Mucosa of rectum (tissue), 2 donors: ENCODE measurements around the gene PDS5A.

Experiments
- H3K27ac ChIP-seq, 2 donors: one replicate each; pipeline ENCODE4 v1.7.0; 2013; ENCODE audit warnings: inconsistent platforms in 2 of 2, low read depth in 2 of 2, low read length in 2 of 2
- H3K27me3 ChIP-seq, 2 donors: one replicate each; pipeline ENCODE4 v1.7.0; 2013; ENCODE audit warnings: low read length in 2 of 2; ENCODE audit not compliant: control insufficient read depth in 2 of 2, insufficient read depth in 2 of 2
- H3K36me3 ChIP-seq, 2 donors: one replicate each; pipeline ENCODE4 v1.7.0; 2013; ENCODE audit warnings: low read length in 2 of 2; ENCODE audit not compliant: control insufficient read depth in 2 of 2, insufficient read depth in 2 of 2
- H3K4me1 ChIP-seq, 2 donors: one replicate each; pipeline ENCODE4 v1.7.0; 2013; ENCODE audit warnings: low read length in 2 of 2, mild to moderate bottlenecking in 1 of 2; ENCODE audit not compliant: control insufficient read depth in 2 of 2, insufficient read depth in 2 of 2
- H3K4me3 ChIP-seq, 2 donors: one replicate each; pipeline ENCODE4 v1.7.0; 2013; ENCODE audit warnings: low read length in 2 of 2
- H3K9ac ChIP-seq, 2 donors: one replicate each; pipeline ENCODE4 v1.7.0; 2013; ENCODE audit warnings: low read length in 2 of 2, low read depth in 1 of 2, mild to moderate bottlenecking in 1 of 2
- H3K9me3 ChIP-seq, 2 donors: one replicate each; pipeline ENCODE4 v1.7.0; 2013; ENCODE audit warnings: low read length in 2 of 2; ENCODE audit not compliant: control insufficient read depth in 2 of 2
- donor health status: healthy.
- donor health status: Normal muscosa, but diverticular disease.

PDS5A gene

GRCh38 chr4:39877971-39878370 lies 99.7 kb downstream of the PDS5A start:
- Histone ChIP-seq H3K4me1 (no peaks in the 10 kb centered on the region), H3K36me3 (peaks cover 33 to 37% of the 10 kb centered on the region in 2 donors), H3K27ac (no peak overlapping the region), H3K9me3 (no peaks in the 10 kb centered on the region), H3K4me3 (no peak overlapping the region), H3K9ac (no peak overlapping the region), H3K27me3 (no peaks in the 10 kb centered on the region)

- Histone ChIP-seq H3K9ac (no peak overlapping the region), H3K9me3 (no peaks in the 10 kb centered on the region), H3K27ac (no peak overlapping the region), H3K27me3 (no peaks in the 10 kb centered on the region), H3K4me1 (no peaks in the 10 kb centered on the region), H3K36me3 (peaks cover 28 to 51% of the 10 kb centered on the region in 2 donors), H3K4me3 (no peak overlapping the region)
Measured at GRCh38 chr4:39873823-39874222, 103.9 kb downstream of the PDS5A start.

- Histone ChIP-seq H3K36me3 (peaks cover 28 to 54% of the 10 kb centered on the region in 2 donors), H3K4me3 (no peak overlapping the region), H3K9me3 (no peaks in the 10 kb centered on the region)
Measured at GRCh38 chr4:39865280-39865679, 112.4 kb downstream of the PDS5A start.

GRCh38 chr4:39864391-39864790 lies 113.3 kb downstream of the PDS5A start:
- no peak overlapping the region for H3K9ac ChIP-seq
- H3K4me1 ChIP-seq, result no peaks in the 10 kb centered on the region
- H3K27ac ChIP-seq, result no peak overlapping the region
- no peaks in the 10 kb centered on the region for H3K9me3 ChIP-seq
- no peaks in the 10 kb centered on the region for H3K27me3 ChIP-seq
- H3K36me3 ChIP-seq, result peaks cover 29 to 59% of the 10 kb centered on the region in 2 donors
- no peak overlapping the region for H3K4me3 ChIP-seq

More at GRCh38 chr4:39865280-39865679, 112.4 kb downstream of the PDS5A start:
- Histone ChIP-seq H3K9ac (no peak overlapping the region), H3K27me3 (no peaks in the 10 kb centered on the region), H3K4me1 (no peaks in the 10 kb centered on the region), H3K27ac (no peak overlapping the region)

DNA sequence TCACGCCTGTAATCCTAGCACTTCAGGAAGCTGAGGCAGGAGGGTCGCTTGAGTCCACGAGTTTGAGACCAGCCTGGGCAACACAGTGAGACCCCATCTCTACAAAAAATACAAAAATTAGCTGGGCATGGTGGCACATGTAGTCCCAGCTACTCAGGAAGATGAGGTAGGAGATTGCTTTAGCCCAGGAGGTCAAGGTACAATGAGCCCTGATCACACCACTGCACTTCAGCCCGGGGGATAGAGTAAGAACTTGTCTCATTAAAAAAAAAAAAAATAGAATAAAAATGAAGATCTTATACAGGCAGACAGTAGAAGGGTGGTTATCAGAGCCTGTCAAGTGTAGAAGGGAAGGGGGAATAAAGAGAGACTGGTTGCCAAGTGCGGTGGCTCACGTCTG lies 116.9 kb downstream of the PDS5A start:
- no peak overlapping the region for H3K9ac ChIP-seq

GRCh38 chr4:39855909-39856512 lies 121.7 kb downstream of the PDS5A start:
- Histone ChIP-seq H3K9ac (no peak overlapping the region), H3K27me3 (no peaks in the 10 kb centered on the region), H3K36me3 (peaks cover 27 to 36% of the 10 kb centered on the region in 2 donors), H3K9me3 (peaks cover 0 to 3% of the 10 kb centered on the region in 2 donors), H3K4me1 (no peaks in the 10 kb centered on the region), H3K27ac (no peak overlapping the region), H3K4me3 (no peak overlapping the region)

More for the DNA sequence above, 116.9 kb downstream of the PDS5A start:
- peaks cover 0 to 3% of the 10 kb centered on the region in 2 donors for H3K9me3 ChIP-seq
- H3K4me1 ChIP-seq, result no peaks in the 10 kb centered on the region
- H3K27me3 ChIP-seq, result no peaks in the 10 kb centered on the region
- H3K4me3 ChIP-seq, result no peak overlapping the region
- no peak overlapping the region for H3K27ac ChIP-seq
- peaks cover 30 to 51% of the 10 kb centered on the region in 2 donors for H3K36me3 ChIP-seq

DNA sequence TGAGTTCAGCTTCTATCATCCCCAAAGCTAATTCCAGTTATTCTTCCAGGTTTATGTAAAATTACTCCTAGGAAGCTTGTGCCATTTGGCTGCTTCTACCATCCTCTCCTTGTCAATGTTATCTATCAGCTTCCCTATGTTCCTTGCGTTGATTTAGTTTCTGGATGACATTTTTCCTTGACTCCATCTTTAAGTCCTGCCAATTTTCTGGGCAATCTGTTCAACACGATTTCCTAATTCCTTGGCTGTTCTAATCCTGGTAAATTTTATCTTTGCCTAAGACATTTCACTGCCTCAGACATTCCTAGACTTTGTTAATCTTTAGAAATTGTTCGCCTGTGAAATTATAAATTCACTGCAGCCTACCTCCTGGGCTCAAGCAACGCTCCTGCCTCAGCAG lies 125.1 kb downstream of the PDS5A start:
- Histone ChIP-seq H3K27ac (no peak overlapping the region), H3K36me3 (peaks cover 17 to 28% of the 10 kb centered on the region in 2 donors), H3K4me1 (no peaks in the 10 kb centered on the region), H3K9ac (no peak overlapping the region), H3K9me3 (peaks cover 0 to 3% of the 10 kb centered on the region in 2 donors), H3K27me3 (no peaks in the 10 kb centered on the region), H3K4me3 (no peak overlapping the region)

- H3K27me3 ChIP-seq, result no peaks in the 10 kb centered on the region
- H3K9me3 ChIP-seq, result no peaks in the 10 kb centered on the region
- no peak overlapping the region for H3K27ac ChIP-seq
- H3K4me3 ChIP-seq, result no peak overlapping the region
- H3K36me3 ChIP-seq, result peaks cover 12 to 21% of the 10 kb centered on the region in 2 donors
- no peak overlapping the region for H3K9ac ChIP-seq
- H3K4me1 ChIP-seq, result no peaks in the 10 kb centered on the region
Measured at GRCh38 chr4:39850727-39851126, 127.0 kb downstream of the PDS5A start.

DNA sequence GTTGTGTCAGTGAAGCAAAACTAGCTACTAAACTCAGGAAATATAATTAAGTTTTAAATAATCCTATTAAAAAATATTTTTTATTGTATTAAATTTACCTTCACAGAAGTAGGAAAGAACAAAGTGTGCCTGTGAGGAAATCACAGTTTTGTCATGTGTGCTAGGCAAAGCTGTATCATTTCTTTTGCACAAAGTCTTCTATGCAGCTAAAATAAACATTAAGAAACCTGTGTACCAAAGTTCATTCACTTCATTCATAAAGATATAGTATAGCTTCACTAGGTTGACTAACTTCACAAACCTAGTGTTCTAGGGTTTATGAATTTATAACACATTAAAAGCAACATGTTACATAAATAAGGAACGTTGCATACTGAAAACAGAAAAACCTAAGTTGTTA lies 131.0 kb downstream of the PDS5A start:
- Histone ChIP-seq H3K9ac (no peak overlapping the region), H3K4me3 (no peak overlapping the region), H3K27me3 (no peaks in the 10 kb centered on the region), H3K36me3 (peaks cover 5 to 16% of the 10 kb centered on the region in 2 donors), H3K4me1 (no peaks in the 10 kb centered on the region), H3K9me3 (no peaks in the 10 kb centered on the region), H3K27ac (no peak overlapping the region)

DNA sequence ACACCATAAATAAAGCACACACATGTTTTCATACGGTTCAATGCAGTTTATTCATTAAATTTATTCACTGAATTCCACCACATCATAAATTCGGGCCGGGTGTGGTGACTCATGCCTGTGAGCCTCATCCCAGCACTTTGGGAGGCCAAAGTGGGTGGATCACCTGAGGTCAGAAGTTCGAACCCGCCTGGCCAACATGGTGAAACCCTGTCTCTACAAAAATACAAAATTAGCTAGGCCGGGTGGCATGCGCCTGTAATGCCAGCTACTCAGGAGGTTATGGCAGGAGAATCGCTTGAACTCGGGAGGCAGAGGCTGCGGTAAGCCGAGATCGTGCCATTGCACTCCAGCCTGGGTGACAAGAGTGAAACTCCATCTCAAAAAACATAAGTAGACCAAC lies 131.6 kb downstream of the PDS5A start:
- peaks cover 8 to 21% of the 10 kb centered on the region in 2 donors for H3K36me3 ChIP-seq

More for the DNA sequence above, 131.6 kb downstream of the PDS5A start:
- H3K4me3 ChIP-seq, result no peak overlapping the region
- H3K4me1 ChIP-seq, result no peaks in the 10 kb centered on the region
- H3K9me3 ChIP-seq, result no peaks in the 10 kb centered on the region
- H3K9ac ChIP-seq, result no peak overlapping the region
- no peak overlapping the region for H3K27ac ChIP-seq
- H3K27me3 ChIP-seq, result no peaks in the 10 kb centered on the region
